PC-3 (cell line): ENCODE results near the gene SYNJ2. TPM values are rescaled to one million over a fixed set of nuclear protein-coding genes. Genes with fewer than 3 reads are reported as not detected.
A peak's percentile ranks its signal among the peaks of the same experiment; 100 is the strongest.

Source experiments
- ATAC-seq: fragments of 200-7000 bp; cut with Tn5 transposase; 2 replicates; pipeline ENCODE4 v1.9.1; 2020; ENCODE audit warnings: mild to moderate bottlenecking, moderate library complexity
- BruUV-seq: library from RNA; stranded (reverse); fragments of 400-500 nt; replicated peaks from 2 replicates; lab custom pipeline; 2021; lab: Mats Ljungman, UMichigan
- CTCF ChIA-PET: fragments of 300-600 bp; sonication (Branson Sonifier 250); formaldehyde crosslinking; loops from one replicate; lab custom pipeline; 2022; ENCODE audit warnings: antibody characterized with exemption; lab: Charles Lee
- POLR2A ChIA-PET: fragments of 300-600 bp; sonication (Branson Sonifier 250); formaldehyde crosslinking; loops from one replicate; lab custom pipeline; 2022; ENCODE audit warnings: antibody characterized with exemption; ENCODE audit not compliant: unreplicated experiment; lab: Charles Lee
- DNase-seq: peaks from one replicate; pipeline ENCODE4 v3.0.0-alpha.2; 2015
- H2AFZ ChIP-seq: fragments of 300-600 bp; sonication (generic); 2 replicates; pipeline ENCODE4 v1.6.0; 2016; ENCODE audit warnings: antibody characterized with exemption, low read length
- H3F3A ChIP-seq: fragments of 300-600 bp; sonication (generic); one replicate; pipeline ENCODE4 v1.6.0; 2017; ENCODE audit warnings: antibody characterized with exemption, low read length, control low read depth, mild to moderate bottlenecking; ENCODE audit not compliant: unreplicated experiment
- H3K27ac ChIP-seq: fragments of 300-600 bp; sonication (generic); 2 replicates; pipeline ENCODE4 v1.5.1; 2016; ENCODE audit warnings: mild to moderate bottlenecking, low read length
- H3K27me3 ChIP-seq: fragments of 300-600 bp; sonication (generic); 2 replicates; pipeline ENCODE4 v1.6.1; 2016; ENCODE audit warnings: low read length, mixed read lengths
- H3K36me3 ChIP-seq: fragments of 300-600 bp; sonication (generic); 2 replicates; pipeline ENCODE4 v1.6.1; 2016; ENCODE audit warnings: low read depth, mixed run types, low read length, mixed read lengths
- H3K4me1 ChIP-seq: fragments of 300-600 bp; sonication (generic); 2 replicates; pipeline ENCODE4 v1.5.1; 2016; ENCODE audit warnings: low read length; ENCODE audit not compliant: insufficient read depth
- H3K4me2 ChIP-seq: fragments of 300-600 bp; sonication (generic); 2 replicates; pipeline ENCODE4 v1.6.0; 2016; ENCODE audit warnings: low read length
- H3K4me3 ChIP-seq: fragments of 300-600 bp; sonication (generic); 2 replicates; pipeline ENCODE4 v1.5.1; 2016; ENCODE audit warnings: mild to moderate bottlenecking, low read length, mixed read lengths
- H3K79me2 ChIP-seq: fragments of 300-600 bp; sonication (generic); 2 replicates; pipeline ENCODE4 v1.6.1; 2017; ENCODE audit warnings: low read length, mixed read lengths
- H3K9ac ChIP-seq: fragments of 300-600 bp; sonication (generic); 2 replicates; pipeline ENCODE4 v1.6.0; 2016; ENCODE audit warnings: mild to moderate bottlenecking, low read length
- H3K9me2 ChIP-seq: fragments of 300-600 bp; sonication (generic); replicated peaks from 2 replicates; pipeline ENCODE4 v1.6.1; 2016; ENCODE audit warnings: mixed run types, low read length, mixed read lengths
- H3K9me3 ChIP-seq: fragments of 300-600 bp; sonication (generic); 2 replicates; pipeline ENCODE4 v1.6.1; 2016; ENCODE audit warnings: low read length, mixed read lengths
- H4K20me1 ChIP-seq: fragments of 300-600 bp; sonication (generic); 2 replicates; pipeline ENCODE4 v1.6.1; 2016; ENCODE audit warnings: low read length, mixed read lengths
- EZH2 ChIP-seq: fragments of 300-600 bp; sonication (generic); IDR thresholded peaks from one replicate; pipeline ENCODE4 v1.6.1; 2017; ENCODE audit warnings: antibody characterized with exemption, mild to moderate bottlenecking, low read length; ENCODE audit not compliant: unreplicated experiment
- EZH2phosphoT487 ChIP-seq: fragments of 300-600 bp; sonication (generic); IDR thresholded peaks from 2 replicates; pipeline ENCODE4 v1.6.1; 2018; ENCODE audit warnings: mild to moderate bottlenecking, antibody characterized with exemption, low read length, borderline replicate concordance
- intact Hi-C: fragments of 100-400 bp; cut with micrococcal nuclease; formaldehyde crosslinking; loops from 2 replicates; pipeline ENCODE4 v1.9.0; 2023
- total RNA-seq: library from RNA; depleted of rRNA; stranded (reverse); fragments of >200 nt; gene quantifications from 2 replicates; pipeline ENCODE4 v1.2.3, GENCODE V29; 2014
- TF ChIP-seq, protein P1 (sequence below): fragments of 300-600 bp; sonication (generic); conservative IDR thresholded peaks from 2 replicates; pipeline ENCODE4 v1.5.1; 2017; ENCODE audit warnings: antibody characterized with exemption, low read depth, mild to moderate bottlenecking, low read length

SYNJ2 gene
- total RNA-seq, 1 experiment from 2014 or later, result 21.5 TPM

DNA sequence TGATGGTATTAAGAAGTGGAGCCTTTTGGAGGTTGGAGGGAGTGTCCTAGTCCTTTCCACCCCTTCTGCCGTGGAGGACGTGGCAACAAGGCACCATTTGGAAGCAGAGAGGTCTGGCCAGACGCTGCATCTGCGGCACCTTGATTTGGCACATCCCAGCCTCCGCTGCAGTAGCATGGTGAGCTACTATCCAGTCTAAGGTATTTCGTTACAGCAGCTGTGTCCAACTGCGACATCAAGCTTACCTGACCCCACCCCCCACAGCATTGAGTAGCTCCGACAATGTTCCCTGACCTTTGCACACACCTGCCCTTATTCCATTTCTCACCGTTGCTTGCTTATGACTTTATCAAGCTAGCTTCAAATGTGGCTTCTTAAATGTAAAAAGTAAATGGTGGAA, 29.8 kb upstream of the SYNJ2 start:
- Histone ChIP-seq H3K4me3 (no peak overlapping the region), H3K9me2 (no peaks in the 10 kb centered on the region), H3K79me2 (no peaks in the 10 kb centered on the region), H3K36me3 (no peaks in the 10 kb centered on the region), H4K20me1 (no peaks in the 10 kb centered on the region), H3K9me3 (no peaks in the 10 kb centered on the region), H2AFZ (no peak overlapping the region), H3K4me2 (no peak overlapping the region), H3K9ac (no peak overlapping the region), H3K27ac (no peak overlapping the region), H3K27me3 (no peaks in the 10 kb centered on the region), H3K4me1 (peaks cover 10% of the 10 kb centered on the region), H3F3A (no peaks in the 10 kb centered on the region)
- TF ChIP-seq EZH2 (no peak), EZH2phosphoT487 (no peak)
- TF ChIP-seq, protein P1, sequence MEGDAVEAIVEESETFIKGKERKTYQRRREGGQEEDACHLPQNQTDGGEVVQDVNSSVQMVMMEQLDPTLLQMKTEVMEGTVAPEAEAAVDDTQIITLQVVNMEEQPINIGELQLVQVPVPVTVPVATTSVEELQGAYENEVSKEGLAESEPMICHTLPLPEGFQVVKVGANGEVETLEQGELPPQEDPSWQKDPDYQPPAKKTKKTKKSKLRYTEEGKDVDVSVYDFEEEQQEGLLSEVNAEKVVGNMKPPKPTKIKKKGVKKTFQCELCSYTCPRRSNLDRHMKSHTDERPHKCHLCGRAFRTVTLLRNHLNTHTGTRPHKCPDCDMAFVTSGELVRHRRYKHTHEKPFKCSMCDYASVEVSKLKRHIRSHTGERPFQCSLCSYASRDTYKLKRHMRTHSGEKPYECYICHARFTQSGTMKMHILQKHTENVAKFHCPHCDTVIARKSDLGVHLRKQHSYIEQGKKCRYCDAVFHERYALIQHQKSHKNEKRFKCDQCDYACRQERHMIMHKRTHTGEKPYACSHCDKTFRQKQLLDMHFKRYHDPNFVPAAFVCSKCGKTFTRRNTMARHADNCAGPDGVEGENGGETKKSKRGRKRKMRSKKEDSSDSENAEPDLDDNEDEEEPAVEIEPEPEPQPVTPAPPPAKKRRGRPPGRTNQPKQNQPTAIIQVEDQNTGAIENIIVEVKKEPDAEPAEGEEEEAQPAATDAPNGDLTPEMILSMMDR, result no peak
- no peak for ATAC-seq
- BruUV-seq, result no TSS peak
- intact Hi-C loops, result no loop called here
- no peak for DNase-seq
- CTCF ChIA-PET, result no interaction called here
- POLR2A ChIA-PET, result no interaction called here

DNA sequence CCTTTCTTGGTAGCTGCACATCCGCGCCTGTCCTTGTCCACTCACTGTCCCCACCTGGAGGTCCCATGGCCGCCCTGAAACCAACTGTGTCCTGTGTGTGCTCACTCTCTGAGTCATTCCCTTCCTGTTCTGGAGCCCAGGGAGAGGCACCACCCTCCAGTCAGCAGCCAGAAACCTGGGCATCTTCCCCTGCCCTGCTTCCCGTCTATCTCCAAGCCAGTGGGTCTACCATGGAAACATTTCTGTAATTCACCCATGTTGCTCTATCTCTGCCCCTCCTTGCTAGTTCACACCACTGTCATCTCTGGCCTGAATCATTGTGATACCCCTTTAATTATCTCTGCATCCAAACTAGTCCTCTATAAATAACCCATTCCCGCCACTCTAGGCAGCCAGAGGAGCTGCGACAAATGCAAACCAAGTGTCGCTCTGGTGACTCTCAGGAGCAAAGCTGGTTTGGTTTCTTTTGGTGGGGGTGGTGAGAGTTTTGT, 28.8 kb upstream of the SYNJ2 start:
- H3K4me3 ChIP-seq, result no peak overlapping the region
- ChIA-PET POLR2A (no interaction called here), CTCF (no interaction called here)
- no peaks in the 10 kb centered on the region for H3K27me3 ChIP-seq
- no TSS peak for BruUV-seq
- no peak overlapping the region for H3K27ac ChIP-seq
- no peaks in the 10 kb centered on the region for H3F3A ChIP-seq
- H3K4me1 ChIP-seq, result peaks cover 10% of the 10 kb centered on the region
- H4K20me1 ChIP-seq, result no peaks in the 10 kb centered on the region
- no peak for TF ChIP-seq EZH2
- no peak for TF ChIP-seq EZH2phosphoT487
- TF ChIP-seq, protein P1, result no peak
- H3K36me3 ChIP-seq, result no peaks in the 10 kb centered on the region
- H3K9me3 ChIP-seq, result no peaks in the 10 kb centered on the region
- no peaks in the 10 kb centered on the region for H3K9me2 ChIP-seq
- DNase-seq, result peak; percentile 37
- H3K4me2 ChIP-seq, result no peak overlapping the region
- H3K79me2 ChIP-seq, result no peaks in the 10 kb centered on the region
- no peak overlapping the region for H3K9ac ChIP-seq
- no peak overlapping the region for H2AFZ ChIP-seq
- ATAC-seq, result peak; percentile 52
- intact Hi-C loops, result no loop called here

DNA sequence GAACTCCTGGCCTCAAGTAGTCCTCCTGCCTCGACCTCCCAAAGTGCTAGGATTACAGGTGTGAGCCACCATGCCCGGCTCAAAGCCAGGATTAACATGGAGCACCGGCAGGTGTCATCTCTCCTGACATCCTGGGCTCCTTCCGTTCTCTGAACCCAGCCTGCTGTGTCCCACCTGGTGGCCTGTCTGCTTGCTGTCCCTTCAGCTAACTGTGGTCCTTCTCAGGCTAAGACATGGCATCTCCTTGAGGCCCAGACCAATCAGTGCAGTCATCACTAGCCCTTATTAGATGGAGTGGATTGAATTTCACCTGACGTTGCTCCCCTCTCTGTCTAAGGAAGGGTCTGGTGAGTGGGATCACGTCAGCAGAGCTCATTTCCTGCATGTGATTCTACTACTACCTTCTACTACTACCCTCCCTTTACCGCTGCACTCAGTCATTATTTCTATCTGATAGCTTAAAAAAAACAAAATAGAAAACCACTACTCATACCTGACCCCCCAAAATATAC, 28.0 kb upstream of the SYNJ2 start:
- Histone ChIP-seq H3K9me2 (no peaks in the 10 kb centered on the region), H3F3A (no peaks in the 10 kb centered on the region), H2AFZ (peak overlapping the region; percentile 81), H3K9ac (0 out of 2 replicates have a peak overlapping the region, but pooled peaks have one; percentile 10), H4K20me1 (no peaks in the 10 kb centered on the region), H3K4me1 (peaks cover 10% of the 10 kb centered on the region), H3K36me3 (no peaks in the 10 kb centered on the region), H3K4me3 (peak overlapping the region; percentile 63; the same call in 1 of the 2 replicates), H3K27ac (peak overlapping the region; percentile 8; the same call in 1 of the 2 replicates), H3K27me3 (no peaks in the 10 kb centered on the region), H3K79me2 (no peaks in the 10 kb centered on the region), H3K9me3 (no peaks in the 10 kb centered on the region), H3K4me2 (peak overlapping the region; percentile 85)
- no peak for TF ChIP-seq EZH2
- TF ChIP-seq EZH2phosphoT487, result no peak
- TF ChIP-seq, protein P1, result no peak
- ATAC-seq (peak; percentile 6), DNase-seq (no peak)
- intact Hi-C loops, result no loop called here
- CTCF ChIA-PET, result no interaction called here
- no TSS peak for BruUV-seq
- POLR2A ChIA-PET, result no interaction called here
